Measurements from ENCODE around the gene REELD1.

Gene REELD1

DNA sequence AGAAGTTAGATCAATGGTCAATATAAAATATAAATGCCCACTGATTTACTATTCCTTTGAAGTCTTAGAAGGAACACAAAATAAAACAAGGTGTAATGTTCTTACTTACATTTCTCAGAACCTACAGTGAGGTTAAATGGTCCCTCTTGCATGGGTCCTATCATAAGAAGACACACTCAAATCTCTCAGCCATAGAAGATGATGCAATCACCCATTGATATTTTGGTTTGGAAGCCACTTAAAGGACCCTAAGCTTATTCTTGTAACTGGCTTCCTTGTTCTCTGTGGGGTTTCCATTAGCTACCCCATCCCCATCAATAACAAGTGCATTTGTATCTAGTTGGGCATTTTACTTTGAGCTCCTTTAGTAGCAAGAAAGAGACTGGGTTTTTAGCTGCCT, 15.1 kb downstream of the REELD1 start:
- no peak for DNase-seq

DNA sequence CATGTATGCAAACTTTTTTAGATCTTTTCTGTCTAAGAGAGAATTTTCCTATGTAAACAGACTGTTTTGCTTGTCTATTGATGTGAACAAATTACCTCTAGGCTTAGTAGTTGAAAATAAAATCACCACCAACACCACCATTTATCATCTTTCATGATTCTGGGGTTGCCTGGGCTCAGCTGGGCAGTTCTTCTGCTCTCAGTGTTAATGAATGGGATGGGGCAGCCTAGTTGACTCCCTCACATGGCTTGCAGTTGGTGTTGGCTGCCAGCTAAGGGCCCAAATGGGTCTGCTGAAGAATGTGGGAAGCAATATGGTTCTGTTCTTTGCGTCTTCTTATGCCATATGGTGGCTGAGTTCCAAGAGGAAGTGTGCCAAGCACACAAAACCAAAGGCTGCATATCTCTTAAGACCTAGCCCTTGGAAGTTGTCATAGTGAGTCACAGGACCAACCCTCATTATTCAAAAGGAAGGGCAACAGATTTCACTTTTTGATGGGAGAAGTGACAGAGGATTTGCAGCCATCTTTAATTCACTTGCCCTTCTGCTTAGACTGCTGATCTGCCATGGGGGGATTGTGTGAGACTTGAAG, 17.9 kb downstream of the REELD1 start:
- DNase-seq = no peak

GRCh38 chr4:146235654-146236177, 21.4 kb downstream of the REELD1 start:
- no peak for DNase-seq

DNA sequence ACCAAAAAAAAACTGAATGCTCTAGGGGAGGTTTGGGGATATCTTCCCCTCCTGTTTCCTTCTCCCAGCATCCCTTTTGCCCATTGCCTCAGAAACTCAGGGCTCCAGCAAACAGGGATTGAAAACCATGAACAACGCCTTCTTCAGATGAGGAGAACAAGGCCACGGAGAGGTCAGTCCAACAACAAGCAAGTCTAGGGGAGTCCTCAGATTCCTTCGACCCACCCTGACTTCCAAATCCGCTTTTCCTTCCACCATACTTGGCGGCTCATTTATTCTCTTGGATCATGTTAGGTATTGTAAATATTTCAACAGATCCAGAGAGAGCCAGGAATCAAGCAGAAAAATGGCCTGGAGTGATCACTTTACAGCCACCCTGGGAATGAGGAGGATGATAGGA, 21.9 kb downstream of the REELD1 start:
- DNase-seq = no peak

- no peak for DNase-seq
These were observed 22.8 kb downstream of the REELD1 start for GRCh38 chr4:146237092-146237491.

DNA sequence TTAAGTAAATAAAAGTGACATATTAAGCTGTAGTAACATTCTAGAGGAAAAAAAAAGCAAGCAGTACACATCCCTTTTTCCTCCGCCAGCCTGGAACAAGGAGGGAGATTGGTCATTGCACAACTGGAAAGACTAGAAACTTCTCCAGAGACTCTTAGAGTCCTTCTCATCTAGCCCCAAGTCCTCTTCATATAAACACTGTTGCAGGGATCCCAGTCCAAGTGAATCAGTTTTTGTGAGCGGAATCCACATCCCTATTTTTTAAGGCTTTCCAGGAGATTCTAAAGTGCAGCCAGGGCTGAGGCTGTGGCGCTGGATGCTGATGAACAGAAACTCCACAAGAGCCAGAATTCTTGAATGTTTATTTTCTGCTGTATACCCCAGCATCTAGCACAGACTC, 23.8 kb downstream of the REELD1 start:
- no peak for DNase-seq

DNA sequence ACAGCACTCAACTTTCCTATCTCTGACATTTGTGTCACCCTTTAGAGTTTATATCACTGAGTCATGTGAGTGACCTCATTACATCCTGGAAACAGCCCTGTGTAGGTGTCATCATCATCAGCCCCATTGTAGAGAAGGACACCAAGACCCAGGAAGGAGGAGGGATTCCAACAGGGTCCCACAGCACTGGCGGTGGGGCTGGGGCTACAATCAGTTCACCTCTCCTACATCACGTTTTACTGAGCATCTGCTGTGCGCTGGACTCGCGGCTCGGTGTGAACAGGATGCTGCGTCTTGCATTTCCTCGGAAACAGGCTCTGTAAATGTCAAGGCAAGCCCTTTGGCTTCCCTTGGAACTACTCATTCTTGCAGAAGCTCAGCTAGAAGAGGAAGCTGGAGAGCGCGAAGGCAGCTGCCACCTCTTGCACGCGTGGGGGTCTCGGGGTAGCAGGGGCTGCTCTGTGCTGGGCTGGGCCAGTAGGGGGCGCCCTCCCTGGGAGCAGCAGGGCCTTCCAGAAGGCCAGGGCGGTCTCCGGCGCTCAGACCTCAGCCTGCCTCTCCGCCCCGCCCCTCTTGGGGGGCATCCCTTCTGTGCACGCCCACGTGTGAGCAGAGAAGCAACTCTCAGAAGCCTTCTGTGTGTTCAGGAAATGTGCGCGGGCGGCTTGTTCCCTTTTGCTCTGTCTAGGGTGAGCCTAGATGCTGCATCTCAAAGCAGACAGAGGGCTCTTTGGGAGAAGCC, 29.0 kb downstream of the REELD1 start:
- DNase-seq = peak; percentile 42

DNA sequence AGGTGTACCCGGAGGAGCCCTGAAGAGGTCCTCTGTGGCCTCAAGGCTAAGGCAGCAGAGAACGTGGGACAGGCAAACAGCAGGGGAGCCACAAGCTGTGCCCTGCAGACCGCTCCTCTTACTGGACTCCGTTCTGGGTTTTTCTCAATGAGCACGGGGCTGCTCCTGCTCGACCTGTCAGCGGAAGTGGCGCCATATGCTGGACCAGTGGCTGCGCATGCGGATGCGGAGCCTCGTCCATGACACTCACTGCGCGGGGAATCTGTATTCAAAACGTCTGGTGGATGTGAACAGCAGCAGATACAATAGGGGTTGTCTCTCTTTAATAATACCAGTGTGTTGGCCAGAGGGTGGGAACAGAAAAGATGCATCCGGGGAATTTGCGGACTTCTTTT, 29.5 kb downstream of the REELD1 start:
- no peak for DNase-seq

GRCh38 chr4:146244496-146244895, 30.2 kb downstream of the REELD1 start:
- DNase-seq = no peak

- no peak for DNase-seq
These were observed 30.9 kb downstream of the REELD1 start for GRCh38 chr4:146245246-146245645.

DNA sequence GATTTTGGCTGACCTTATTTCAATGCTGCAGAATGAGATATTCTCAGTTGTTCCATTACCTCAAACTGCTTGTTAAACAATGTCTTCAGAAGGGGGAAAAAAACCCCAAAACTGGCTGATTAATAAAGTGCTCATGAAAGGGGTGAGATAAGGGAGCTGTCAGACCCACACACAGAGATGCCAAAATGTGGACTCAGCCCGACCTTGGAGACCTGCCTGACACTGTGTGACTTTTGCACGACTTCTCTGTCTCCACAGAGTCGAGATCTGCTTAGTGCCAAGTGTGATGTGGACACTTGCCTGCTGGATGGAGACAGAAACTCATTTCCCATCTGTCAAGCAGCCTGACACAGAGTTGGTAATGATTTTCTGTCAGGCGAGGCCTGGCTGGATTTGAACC, 31.5 kb downstream of the REELD1 start:
- no peak for DNase-seq

GRCh38 chr4:146246381-146246780, 32.0 kb downstream of the REELD1 start:
- no peak for DNase-seq

DNA sequence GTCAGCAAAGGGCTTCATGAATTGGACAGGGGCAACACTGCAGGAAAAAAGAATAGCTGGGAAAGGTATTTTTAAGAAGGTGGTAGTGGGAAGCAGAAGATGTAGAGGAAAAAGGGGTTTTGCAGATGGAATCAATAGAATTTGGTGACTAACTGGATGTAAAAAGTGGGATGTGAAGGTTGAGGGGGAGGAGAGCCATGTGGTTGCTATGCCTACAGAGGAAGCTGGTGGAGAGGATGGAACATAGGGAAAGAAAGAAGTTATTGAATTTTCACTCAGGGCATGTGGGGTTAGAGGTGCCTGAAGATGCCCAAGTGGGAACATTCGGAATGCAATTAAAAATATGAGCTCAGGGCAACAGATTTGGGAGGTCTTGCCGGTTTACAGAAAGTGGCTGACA, 33.0 kb downstream of the REELD1 start:
- DNase-seq = no peak

DNA sequence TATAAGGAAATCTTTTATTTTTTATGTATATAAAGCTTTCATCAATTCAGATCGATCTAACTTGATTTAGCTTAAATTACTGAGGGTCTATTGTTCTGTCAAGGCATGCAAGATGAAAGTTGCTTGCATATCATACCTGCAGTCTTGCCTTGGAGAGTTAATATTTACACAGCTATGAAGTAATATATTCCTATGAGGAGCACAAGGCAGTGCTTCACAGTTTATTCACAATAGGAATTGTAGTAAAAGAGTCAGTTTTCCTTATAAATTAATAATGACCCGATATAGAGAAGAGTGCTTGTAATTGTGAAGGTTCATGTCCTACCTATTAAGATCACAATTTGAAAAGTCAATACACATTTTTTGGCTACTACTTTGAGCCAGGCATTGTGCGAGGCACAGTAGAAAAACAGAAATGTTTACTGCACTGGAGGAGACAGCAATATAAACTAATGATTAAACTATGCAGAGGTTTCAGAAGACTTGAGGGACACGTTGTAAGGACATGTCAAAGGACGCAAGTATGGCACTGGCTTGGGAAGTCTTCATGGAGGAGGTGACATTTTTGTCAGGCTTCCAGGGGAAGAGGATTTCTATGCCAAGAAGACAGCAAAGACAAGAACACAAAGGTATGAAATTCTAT, 38.8 kb downstream of the REELD1 start:
- no peak for DNase-seq

GRCh38 chr4:146255463-146255862, 41.1 kb downstream of the REELD1 start:
- DNase-seq = no peak

DNA sequence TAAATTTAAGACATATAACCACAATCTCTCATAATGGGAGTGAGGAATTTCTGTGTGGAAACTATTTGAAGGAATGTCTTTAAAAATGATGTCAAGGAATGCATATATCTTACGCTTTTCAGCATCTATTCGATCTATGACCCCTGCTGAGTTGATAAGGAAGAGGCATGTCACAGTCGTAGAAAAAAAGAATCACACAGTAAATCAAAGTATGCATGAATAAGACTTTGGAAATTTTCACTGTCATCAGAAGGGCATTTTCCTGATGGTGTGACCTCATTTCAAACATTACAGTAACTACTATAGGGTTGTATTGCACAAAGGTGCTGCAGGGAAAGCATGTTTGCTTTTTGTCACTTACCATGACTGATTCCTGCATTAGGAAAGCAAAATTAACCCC, 41.5 kb downstream of the REELD1 start:
- no peak for DNase-seq

- no peak for DNase-seq
These were observed 42.0 kb downstream of the REELD1 start for GRCh38 chr4:146256328-146256727.

GRCh38 chr4:146257511-146257910, 43.2 kb downstream of the REELD1 start:
- no peak for DNase-seq

DNA sequence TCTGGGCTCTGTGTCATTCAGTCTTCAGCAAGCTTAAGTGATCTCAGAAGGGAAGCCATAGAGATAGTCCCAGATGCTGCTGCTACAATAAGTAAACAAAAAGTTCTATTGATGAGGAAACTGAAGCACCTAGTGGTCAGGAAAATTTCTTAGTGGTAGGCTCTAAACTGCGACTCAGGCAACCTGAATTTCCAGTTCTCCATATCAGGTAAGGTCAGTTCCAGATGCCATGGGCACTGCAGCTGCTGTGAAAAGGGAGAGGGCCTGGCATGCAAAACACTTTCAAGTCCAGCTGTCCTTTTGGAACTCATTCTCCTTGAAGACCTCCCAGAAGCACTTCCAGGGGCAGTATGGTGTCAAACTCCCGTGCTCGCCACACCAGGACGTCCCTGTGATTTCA, 46.2 kb downstream of the REELD1 start:
- DNase-seq = no peak

DNA sequence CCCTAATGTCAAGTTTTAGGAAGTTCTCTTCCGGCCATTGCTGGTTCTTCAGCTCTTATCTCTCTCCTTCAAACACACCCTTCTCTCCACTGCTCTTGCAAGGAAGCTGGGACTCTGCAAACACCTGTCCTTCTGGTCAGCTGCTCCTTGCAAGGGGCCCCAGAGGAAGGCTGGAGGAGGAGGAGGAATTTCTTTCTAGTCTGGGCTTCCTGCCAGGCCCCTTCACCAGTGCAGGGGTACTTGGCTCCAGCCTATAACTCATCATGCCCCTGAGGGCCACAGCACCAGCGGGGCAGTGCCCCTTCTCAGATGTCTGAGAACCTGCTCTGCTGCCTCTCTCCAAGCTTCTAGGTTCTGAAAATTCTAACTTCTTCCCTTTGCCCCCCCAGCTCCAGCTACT, 46.7 kb downstream of the REELD1 start:
- no peak for DNase-seq

DNA sequence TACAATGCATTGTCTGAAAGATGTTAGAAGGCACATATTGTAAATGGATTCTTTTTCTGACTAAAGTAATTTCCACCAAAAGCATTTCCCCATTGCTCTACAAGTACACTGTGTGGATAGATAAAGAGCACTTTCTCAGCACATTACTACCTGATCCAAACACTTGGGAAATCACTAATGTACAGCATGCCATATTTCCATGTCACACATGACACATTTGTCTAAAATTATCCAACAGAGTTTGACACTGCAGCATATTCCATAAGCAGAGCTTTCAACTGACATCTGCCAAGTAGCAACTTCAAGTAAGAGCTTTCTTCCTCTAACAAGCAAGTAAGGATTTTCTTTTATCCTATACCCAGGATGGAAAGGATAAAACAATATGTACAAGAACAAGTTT, 49.5 kb downstream of the REELD1 start:
- no peak for DNase-seq

DNA sequence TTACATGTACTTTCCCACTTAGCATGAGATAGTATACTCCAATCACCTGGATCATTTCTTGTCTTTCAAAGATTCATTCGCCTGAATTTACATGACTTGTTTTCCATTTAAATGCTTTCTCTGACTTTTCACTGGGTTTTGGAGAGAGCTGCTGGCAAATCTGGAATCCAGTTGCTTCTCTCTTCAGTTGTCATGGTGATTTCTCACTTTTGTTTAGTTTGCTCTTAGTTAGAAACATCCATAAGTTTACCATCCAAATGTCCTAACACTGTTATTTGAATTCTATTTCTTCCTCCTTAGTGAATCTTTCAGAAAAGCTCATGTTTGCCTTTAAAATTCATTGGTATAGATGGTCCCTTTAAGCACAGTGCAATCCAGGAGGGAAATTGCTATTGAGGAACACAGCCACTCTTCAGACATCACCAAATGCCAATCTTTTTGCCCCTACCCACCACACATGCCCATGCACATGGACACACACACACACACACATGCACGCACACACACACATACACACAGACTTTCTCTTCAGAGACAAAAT, 51.7 kb downstream of the REELD1 start:
- no peak for DNase-seq

GRCh38 chr4:146267826-146268225, 53.5 kb downstream of the REELD1 start:
- DNase-seq = no peak

- DNase-seq = no peak
These were observed 54.9 kb downstream of the REELD1 start for GRCh38 chr4:146269228-146269653.
